Natural killer cell (primary cell): ENCODE data around the gene DOHH. TPM values are rescaled to one million over a fixed set of nuclear protein-coding genes. Genes with fewer than 3 reads are reported as not detected.

Experiments used
- ATAC-seq, 3 donors: fragments of 150-1000 bp in 2 of 3; fragments of 200-7000 bp in 1 of 3; cut with Tn5 transposase; 1 replicate in 1 of 3; 2 replicates in 2 of 3; pipeline ENCODE4 v1.10.0; 2021; ENCODE audit warnings: mild to moderate bottlenecking in 2 of 3, moderate library complexity in 2 of 3
- DNase-seq, 2 donors: peaks; one replicate each; pipeline versions ENCODE4 v3.0.0 to v3.0.0-alpha.2; 2013 to 2021; ENCODE audit warnings: mixed read lengths in 1 of 2
- H3K27ac ChIP-seq: one replicate; pipeline ENCODE4 v1.5.1; 2013; ENCODE audit warnings: mild to moderate bottlenecking, low read length
- H3K27me3 ChIP-seq: one replicate; pipeline ENCODE4 v1.6.1; 2013; ENCODE audit warnings: low read length; ENCODE audit not compliant: control insufficient read depth, insufficient read depth
- H3K36me3 ChIP-seq: one replicate; pipeline ENCODE4 v1.6.1; 2013; ENCODE audit warnings: low read length; ENCODE audit not compliant: control insufficient read depth, insufficient read depth
- H3K4me1 ChIP-seq: one replicate; pipeline ENCODE4 v1.6.1; 2013; ENCODE audit warnings: low read length; ENCODE audit not compliant: control insufficient read depth, insufficient read depth
- H3K4me3 ChIP-seq: one replicate; pipeline ENCODE4 v1.5.1; 2013; ENCODE audit warnings: low read length
- H3K9me3 ChIP-seq: one replicate; pipeline ENCODE4 v1.6.1; 2013; ENCODE audit warnings: low read length; ENCODE audit not compliant: control insufficient read depth, insufficient read depth
- H3K27ac Mint-ChIP-seq, 2 donors: one replicate each; pipeline ENCODE4 v1.8.0; 2022; ENCODE audit warnings: mild to moderate bottlenecking in 2 of 2, mixed read lengths in 2 of 2, moderate library complexity in 1 of 2
- H3K27me3 Mint-ChIP-seq, 2 donors: one replicate each; pipeline ENCODE4 v1.8.0; 2022; ENCODE audit warnings: low read depth in 2 of 2, mixed read lengths in 2 of 2
- H3K36me3 Mint-ChIP-seq: one replicate; pipeline ENCODE4 v1.8.0; 2022; ENCODE audit warnings: mixed read lengths
- H3K4me1 Mint-ChIP-seq, 2 donors: one replicate each; pipeline ENCODE4 v1.8.0; 2022; ENCODE audit warnings: mixed read lengths in 2 of 2
- H3K4me3 Mint-ChIP-seq: one replicate; pipeline ENCODE4 v1.8.0; 2022; ENCODE audit warnings: mild to moderate bottlenecking, moderate library complexity, mixed read lengths
- H3K9me3 Mint-ChIP-seq, 2 donors: one replicate each; pipeline ENCODE4 v1.8.0; 2022; ENCODE audit warnings: mixed read lengths in 2 of 2
- WGBS: methylation state at CpG from one replicate; pipeline ENCODE4 v1.1.7; 2013; ENCODE audit warnings: missing lambda C conversion rate; ENCODE audit not compliant: insufficient coverage; 5-methylcytosine and 5-hydroxymethylcytosine counted together
- intact Hi-C: fragments of 100-400 bp; cut with micrococcal nuclease; formaldehyde crosslinking; loops from one replicate; pipeline ENCODE4 v1.14.2; 2022
- total RNA-seq, 4 donors: library from RNA; stranded (reverse); fragments of 120-200 nt in 1 of 4; gene quantifications; one replicate each; pipeline versions ENCODE4 v1.2.3 to v1.2.4, GENCODE V29; 2013 to 2022
- TF ChIP-seq, protein P1 (sequence below): fragments of 200-600 bp; IDR thresholded peaks from one replicate; pipeline ENCODE4 v1.8.0; 2022; ENCODE audit warnings: antibody characterized with exemption

The DOHH gene
- total RNA-seq, 3 donors from 2014 or later (not counting 1 experiment from before 2014, with no cell fraction given), result 4.5 to 5.9 (median 4.6) TPM

DNA sequence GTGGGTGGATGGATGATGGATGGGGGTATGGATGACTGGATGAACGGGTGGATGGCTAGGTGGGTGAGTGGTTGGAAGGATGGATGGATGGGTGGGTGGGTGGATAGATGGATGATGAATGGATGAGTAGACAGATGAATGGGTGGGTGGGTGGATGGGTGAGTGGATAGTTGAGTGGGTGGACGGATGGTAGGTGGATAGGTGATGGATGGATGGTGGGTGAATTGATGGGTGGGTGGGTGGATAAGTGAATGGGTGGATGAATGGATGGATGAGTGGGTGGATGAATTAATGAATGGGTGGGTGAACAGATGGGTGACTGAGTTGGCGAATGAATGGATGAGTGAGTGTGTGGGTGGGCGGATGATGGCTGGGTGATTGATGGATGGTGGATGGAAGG, 25.0 kb downstream of the DOHH start:
- Mint-ChIP-seq H3K4me1 (peaks cover 13 to 23% of the 10 kb centered on the region in 2 donors), H3K9me3 (no peaks in the 10 kb centered on the region), H3K27ac (no peak overlapping the region), H3K4me3 (no peak overlapping the region), H3K27me3 (no peaks in the 10 kb centered on the region), H3K36me3 (no peaks in the 10 kb centered on the region)
- TF ChIP-seq, protein P1, sequence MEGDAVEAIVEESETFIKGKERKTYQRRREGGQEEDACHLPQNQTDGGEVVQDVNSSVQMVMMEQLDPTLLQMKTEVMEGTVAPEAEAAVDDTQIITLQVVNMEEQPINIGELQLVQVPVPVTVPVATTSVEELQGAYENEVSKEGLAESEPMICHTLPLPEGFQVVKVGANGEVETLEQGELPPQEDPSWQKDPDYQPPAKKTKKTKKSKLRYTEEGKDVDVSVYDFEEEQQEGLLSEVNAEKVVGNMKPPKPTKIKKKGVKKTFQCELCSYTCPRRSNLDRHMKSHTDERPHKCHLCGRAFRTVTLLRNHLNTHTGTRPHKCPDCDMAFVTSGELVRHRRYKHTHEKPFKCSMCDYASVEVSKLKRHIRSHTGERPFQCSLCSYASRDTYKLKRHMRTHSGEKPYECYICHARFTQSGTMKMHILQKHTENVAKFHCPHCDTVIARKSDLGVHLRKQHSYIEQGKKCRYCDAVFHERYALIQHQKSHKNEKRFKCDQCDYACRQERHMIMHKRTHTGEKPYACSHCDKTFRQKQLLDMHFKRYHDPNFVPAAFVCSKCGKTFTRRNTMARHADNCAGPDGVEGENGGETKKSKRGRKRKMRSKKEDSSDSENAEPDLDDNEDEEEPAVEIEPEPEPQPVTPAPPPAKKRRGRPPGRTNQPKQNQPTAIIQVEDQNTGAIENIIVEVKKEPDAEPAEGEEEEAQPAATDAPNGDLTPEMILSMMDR, result no peak
- Histone ChIP-seq H3K9me3 (no peaks in the 10 kb centered on the region), H3K4me3 (no peak overlapping the region), H3K27ac (no peak overlapping the region), H3K4me1 (peaks cover 24% of the 10 kb centered on the region), H3K36me3 (no peaks in the 10 kb centered on the region), H3K27me3 (no peaks in the 10 kb centered on the region)
- DNase-seq (no peak), ATAC-seq (no peak)
- intact Hi-C loops, result no loop called here
- WGBS, result 90% methylated on average over 4 of the region's 4 CpGs

DNA sequence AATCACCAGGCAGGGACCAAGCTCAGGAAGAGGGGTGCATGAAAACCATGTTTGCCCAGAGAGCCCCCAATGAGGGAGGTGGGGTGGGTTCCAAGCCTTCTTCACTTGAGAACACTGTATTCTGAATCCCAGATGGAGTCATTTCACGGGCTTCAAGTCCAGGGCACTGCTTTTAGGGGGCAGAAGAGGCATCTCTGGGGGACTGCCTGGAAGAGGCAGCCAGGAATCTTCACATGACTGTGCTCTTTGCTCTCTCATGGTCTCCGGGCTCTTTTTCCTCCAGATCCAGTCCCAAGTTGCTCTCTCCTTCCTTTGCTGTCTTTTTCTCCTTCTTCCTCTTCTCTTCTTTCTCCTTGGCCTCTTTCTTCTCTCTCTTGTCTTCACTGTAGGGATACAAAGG, 25.9 kb downstream of the DOHH start:
- Histone ChIP-seq H3K27ac (no peak overlapping the region), H3K9me3 (no peaks in the 10 kb centered on the region), H3K4me1 (peaks cover 17% of the 10 kb centered on the region), H3K4me3 (no peak overlapping the region), H3K36me3 (no peaks in the 10 kb centered on the region), H3K27me3 (no peaks in the 10 kb centered on the region)
- TF ChIP-seq, protein P1, result no peak
- no peaks in the 10 kb centered on the region for H3K9me3 Mint-ChIP-seq
- WGBS, result 85% methylated on average over 2 of the region's 2 CpGs
- no peaks in the 10 kb centered on the region for H3K27me3 Mint-ChIP-seq
- H3K4me3 Mint-ChIP-seq, result no peak overlapping the region
- intact Hi-C loops, result no loop called here
- H3K4me1 Mint-ChIP-seq, result peaks cover 13 to 19% of the 10 kb centered on the region in 2 donors
- H3K36me3 Mint-ChIP-seq, result no peaks in the 10 kb centered on the region
- DNase-seq (no peak), ATAC-seq (no peak)
- no peak overlapping the region for H3K27ac Mint-ChIP-seq

DNA sequence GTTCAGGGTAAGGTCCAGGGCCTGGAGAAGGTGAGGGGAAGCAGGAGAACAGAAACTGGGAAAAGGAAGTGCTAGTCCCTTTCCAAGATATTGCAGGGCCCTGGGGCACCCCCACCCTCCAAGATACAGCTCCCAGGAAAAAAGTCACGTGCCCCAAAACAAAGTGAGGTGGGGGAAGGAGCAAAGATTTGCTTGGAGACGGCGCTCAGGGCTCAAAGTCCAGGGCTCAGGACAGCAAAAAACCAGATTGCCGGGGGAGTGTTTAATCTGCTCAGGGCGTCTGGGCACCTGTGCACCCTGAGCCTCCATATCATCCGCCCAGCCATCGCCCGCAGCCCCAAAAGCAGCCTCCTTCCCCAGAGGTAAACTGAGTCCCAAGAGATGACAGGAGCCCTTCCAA, 26.5 kb downstream of the DOHH start:
- 91% methylated on average over 8 of the region's 8 CpGs for WGBS
- no peak for ATAC-seq
- Histone ChIP-seq H3K36me3 (no peaks in the 10 kb centered on the region), H3K4me1 (peaks cover 11% of the 10 kb centered on the region), H3K4me3 (no peak overlapping the region), H3K27me3 (no peaks in the 10 kb centered on the region), H3K27ac (no peak overlapping the region), H3K9me3 (no peaks in the 10 kb centered on the region)
- Mint-ChIP-seq H3K9me3 (no peaks in the 10 kb centered on the region), H3K27me3 (no peaks in the 10 kb centered on the region), H3K4me3 (no peak overlapping the region), H3K27ac (no peak overlapping the region), H3K36me3 (no peaks in the 10 kb centered on the region), H3K4me1 (peaks cover 13% of the 10 kb centered on the region in 2 donors)
- no peak for DNase-seq
- intact Hi-C loops, result no loop called here
- TF ChIP-seq, protein P1, result no peak

DNA sequence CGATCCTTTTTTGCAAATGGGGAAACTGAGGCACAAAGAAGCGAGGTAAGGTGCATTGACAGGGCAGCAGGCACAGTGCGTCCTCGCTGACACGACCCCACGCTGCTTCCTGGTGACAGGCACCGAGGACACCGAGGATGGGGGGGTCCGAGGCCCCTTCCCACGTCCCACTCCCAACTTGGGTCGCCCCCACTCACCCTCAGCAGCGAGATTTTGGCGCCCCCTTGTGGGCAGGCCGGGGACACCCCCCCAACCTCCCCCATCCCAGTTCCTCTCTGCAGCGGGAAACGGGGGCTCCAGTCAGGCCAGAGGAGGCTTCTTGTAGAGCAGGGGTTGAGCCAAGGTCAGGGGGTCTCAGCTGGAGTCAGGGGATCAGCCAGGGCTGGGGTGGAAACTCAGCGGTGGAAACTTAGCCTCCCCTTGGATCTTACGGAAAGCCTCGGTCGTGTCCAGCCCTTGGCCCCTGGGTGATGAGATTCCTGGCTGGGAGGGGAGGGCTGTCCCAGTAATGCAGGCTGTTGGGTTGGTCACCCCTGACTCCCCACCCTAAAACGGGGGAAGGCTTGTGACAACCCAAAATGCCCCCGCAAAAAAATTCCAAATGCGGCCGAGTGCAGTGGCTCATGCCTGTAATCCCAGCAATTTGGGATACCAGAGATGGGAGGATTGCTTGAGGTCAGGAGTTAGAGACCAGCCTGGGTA, 28.4 kb downstream of the DOHH start:
- DNase-seq (peak; percentile 30 to 61), ATAC-seq (peak in 1 of 3 donors; percentile 42)
- no peak overlapping the region for H3K27ac ChIP-seq
- H3K4me3 ChIP-seq, result no peak overlapping the region
- 49% methylated on average over 21 of the region's 24 CpGs for WGBS
- Mint-ChIP-seq H3K27ac (no peak overlapping the region), H3K27me3 (no peaks in the 10 kb centered on the region), H3K4me1 (no peaks in the 10 kb centered on the region), H3K36me3 (no peaks in the 10 kb centered on the region), H3K4me3 (no peak overlapping the region), H3K9me3 (no peaks in the 10 kb centered on the region)
- H3K27me3 ChIP-seq, result no peaks in the 10 kb centered on the region
- TF ChIP-seq, protein P1, result peak; percentile 54
- no peaks in the 10 kb centered on the region for H3K4me1 ChIP-seq
- intact Hi-C loops, result no loop called here
- no peaks in the 10 kb centered on the region for H3K36me3 ChIP-seq
- H3K9me3 ChIP-seq, result peaks cover 3% of the 10 kb centered on the region
